NCI-H748 treated with DMSO at 0.1 percent for 48 hours (cell line): ENCODE data around the gene PPP3CA.
A peak's percentile ranks its signal among the peaks of the same experiment; 100 is the strongest.

Experiments
- DNase-seq: peaks from one replicate; lab custom pipeline; 2025; lab: John Stamatoyannopoulos, UW

The PPP3CA gene

GRCh38 chr4:101175896-101176676, 171.2 kb downstream of the PPP3CA start:
- no peak for DNase-seq

- no peak for DNase-seq
Observed at GRCh38 chr4:101174679-101175345, 172.5 kb downstream of the PPP3CA start.

DNA sequence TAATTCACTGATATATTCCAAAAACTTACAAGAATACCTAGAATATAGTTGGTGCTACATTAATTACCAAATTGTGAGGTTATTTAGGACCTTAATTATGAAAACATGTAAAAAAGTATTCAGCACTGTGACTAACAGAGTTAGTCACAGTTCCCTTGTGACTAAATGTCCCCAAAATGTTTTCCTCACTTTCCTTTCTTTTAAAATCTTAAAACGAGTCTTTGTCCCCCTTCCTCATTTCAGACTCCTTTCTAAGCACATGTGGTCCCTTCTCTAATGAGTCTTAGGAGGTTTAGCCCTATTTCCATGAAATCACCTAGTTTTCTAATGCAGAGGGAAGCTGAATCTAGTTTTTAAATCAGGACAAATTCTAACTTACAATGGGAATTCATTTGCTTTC, 175.0 kb downstream of the PPP3CA start:
- no peak for DNase-seq

- no peak for DNase-seq
Observed at GRCh38 chr4:101171747-101172146, 175.6 kb downstream of the PPP3CA start.

DNA sequence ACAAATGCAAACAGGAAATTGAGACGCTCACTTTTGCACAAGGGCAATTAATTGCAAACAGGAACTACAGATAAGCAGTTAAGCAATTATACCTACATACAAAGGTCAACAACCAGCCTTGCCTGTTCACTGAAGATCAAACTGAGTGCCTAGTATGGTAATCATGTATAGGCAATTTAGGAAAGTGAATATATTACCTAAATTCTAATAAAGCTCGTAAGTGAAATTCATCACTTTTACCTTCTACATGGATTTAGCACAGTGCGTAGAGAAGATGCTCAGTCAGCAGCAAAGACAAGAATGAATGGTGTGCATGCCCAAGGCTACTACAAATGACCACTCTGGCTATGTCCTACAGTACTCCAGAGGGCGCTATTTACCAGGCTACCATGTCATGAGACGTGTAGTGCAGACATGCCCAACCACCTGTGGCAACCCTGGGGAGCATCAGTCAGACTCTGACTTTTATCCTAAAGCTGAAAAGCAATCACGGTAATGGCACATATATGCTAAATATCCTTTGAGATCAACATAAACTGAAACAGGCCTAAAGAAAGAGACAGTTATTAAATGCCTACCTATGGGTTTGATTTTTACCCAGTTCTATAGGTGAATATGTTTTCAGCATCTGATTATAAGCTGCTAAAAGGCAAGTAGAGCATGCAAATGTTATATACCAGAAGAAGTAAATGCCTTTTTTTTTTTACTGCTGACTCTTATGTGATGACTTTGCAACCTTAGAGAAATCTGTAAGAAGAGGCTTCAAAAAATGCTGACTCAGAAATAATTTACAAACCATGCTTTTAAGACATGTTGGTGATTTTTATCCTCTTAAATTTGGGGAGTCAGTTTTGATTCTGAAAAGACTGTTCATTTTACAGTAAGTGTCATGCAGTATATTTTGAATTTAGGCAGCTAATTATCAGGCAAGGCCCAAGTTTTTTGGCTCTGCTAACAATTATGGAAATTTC, 178.0 kb downstream of the PPP3CA start:
- DNase-seq: peak; percentile 90

DNA sequence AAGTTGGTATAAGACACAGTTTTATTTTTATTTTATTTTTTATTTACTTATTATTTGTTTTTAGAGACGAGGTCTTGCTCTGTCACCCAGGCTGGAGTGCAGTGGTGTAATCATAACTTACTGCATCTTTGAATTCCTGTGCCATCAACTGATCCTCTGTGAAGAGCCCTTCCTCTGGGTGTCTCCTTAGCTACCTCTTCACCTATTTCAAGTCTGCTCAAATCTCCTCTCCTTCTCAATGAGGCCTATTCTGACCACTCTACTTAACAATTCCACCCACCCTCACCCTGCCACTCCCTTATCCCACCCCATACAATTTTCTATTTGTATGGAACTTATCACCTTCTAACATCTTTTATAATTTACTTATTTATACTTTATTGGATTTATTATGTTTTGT, 183.4 kb downstream of the PPP3CA start:
- DNase-seq: no peak

GRCh38 chr4:101162990-101163380, 184.3 kb downstream of the PPP3CA start:
- DNase-seq: no peak

DNA sequence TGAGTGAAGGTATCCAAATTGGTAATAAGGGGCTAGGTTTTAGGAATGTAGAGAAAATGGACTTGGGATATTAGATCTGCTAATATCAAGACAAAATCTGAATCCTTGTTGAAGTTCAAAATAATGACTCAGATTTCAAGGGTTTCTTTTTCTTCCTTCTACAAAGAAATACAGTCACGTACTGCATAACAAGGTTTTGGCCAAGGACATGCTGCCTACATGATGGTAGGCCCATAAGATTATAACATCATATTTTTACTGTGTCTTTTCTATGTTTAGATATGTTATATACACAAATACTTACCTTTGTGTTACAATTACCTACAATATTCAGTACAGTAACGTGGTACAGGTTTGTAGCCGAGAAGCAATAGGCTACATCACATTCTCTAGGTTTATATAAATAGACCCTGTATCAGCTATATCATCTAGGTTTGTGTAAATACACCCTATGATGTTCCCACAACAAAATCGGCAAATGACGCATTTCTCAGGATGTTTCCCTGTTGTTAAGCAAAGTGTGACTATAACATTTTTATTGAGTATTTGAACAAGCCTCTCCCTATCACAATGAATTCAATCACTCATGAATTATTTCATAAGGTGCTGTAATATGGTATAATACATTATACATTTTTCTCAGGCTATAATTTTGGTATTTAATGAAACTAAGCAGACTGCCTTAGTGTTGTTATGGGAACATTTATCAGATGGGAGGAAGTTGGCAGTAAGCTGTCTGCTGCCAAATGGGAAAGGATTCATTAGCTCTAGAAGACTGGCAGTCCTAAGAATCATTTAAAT, 186.3 kb downstream of the PPP3CA start:
- DNase-seq: no peak

- no peak for DNase-seq
Observed at GRCh38 chr4:101158507-101158906, 188.8 kb downstream of the PPP3CA start.

- DNase-seq: no peak
Observed at GRCh38 chr4:101158134-101158482, 189.2 kb downstream of the PPP3CA start.

GRCh38 chr4:101157415-101158133, 189.8 kb downstream of the PPP3CA start:
- no peak for DNase-seq

DNA sequence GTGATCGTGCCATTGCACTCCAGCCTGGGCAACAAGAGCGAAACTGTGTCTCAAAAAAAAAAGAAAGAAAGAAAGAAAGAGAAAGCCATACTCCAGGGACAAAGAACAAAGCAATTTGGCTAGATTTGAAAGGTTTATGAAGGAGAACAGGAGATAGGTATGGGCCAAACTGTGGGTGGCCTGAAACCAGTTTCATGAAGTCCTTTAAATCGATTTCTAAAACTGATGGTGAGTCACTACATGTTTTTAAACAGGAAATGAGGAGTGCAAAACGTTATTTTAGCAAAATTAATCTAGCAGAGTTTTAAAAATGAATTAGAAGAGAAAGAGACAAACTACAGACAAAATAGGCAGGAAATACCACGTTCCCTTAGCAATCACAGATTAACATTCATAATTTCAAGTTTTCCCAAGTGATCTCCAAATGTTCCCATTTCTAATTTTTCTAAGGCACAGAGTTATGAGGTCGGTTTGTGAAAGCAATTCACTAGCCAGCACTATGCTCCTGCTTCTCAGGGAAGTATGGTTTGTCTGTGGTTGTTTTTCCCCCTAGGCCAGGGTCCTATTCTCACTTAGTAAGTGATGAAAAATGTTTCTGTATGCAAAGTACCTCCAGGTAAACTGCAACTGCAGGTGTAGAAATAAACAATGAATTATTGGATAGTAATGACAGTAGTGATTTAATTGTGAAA, 190.6 kb downstream of the PPP3CA start:
- no peak for DNase-seq

DNA sequence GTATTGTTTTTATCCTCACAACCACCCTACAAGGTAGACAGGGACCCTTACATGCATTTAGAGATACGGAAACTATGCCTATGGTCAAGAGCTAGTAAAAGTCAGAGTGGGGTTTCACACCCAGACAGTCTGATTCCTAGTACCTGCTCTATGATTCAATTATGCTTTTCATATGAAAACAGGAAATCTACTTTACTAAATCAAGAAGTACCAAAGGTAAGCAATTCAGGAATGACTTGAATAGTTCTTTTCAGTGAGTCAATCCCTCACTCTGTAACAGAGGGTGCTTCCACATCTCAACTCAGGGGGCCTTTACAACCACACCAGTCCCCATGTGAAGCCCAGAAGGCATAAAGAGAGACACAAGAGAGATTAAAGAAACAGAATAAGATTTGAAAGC, 191.4 kb downstream of the PPP3CA start:
- no peak for DNase-seq

DNA sequence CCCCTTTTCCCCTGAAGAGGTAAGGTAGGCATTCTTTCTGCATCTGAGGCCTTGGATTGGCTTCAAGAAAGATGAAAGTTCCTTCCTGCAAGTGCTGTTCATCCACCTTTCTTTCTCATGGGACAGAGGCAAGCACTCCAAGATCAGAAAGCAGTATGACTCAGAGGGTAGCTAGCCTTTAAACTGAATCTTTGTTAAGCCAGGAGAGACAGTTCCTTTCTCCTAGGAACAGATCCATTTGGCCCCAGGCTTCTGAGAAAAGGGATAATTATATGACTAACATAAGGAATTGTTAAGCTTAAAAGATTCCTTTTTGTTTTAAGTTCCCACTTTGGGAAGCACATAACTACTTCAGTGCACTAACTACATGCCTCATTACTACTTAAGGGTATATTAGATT, 192.0 kb downstream of the PPP3CA start:
- DNase-seq: no peak

- DNase-seq: no peak
Observed at GRCh38 chr4:101153653-101154052, 193.7 kb downstream of the PPP3CA start.

DNA sequence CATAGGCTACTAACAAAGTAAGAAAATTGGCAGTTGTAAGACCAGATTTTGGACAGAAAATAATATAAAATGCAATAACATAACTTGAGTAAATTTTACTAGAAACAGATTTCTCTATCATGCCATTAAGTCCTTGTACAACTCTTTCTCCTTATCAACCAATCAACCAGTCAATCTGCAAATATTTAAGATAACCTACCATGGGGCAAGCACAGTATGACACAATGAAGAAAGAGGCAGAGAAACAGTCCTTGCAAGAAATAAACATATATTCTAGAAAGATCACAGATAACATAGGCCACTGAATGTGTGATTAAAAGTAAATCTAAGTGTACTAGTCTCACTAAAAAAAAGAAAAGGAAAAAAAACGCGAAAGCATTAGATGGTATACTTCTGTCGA, 194.8 kb downstream of the PPP3CA start:
- DNase-seq: no peak

GRCh38 chr4:101148551-101148950, 198.8 kb downstream of the PPP3CA start:
- no peak for DNase-seq

DNA sequence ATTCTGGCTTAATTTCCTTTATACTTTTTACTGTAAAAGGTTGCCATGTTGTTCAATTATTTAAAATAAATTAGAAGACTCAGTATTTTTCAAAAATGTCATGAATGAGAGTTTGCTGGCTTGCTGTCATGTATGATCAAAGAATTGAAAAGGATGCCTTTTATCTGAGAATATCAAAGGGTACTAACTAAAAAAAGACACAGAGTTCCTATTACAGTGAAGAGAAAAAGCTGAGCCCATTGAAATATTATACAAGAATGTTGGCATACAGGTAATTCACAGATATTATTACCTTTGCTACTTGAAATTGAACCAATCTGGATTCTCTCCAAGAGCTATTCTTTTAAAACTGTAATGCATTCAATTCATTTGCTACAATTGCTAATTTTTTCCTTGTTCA, 200.0 kb downstream of the PPP3CA start:
- no peak for DNase-seq

DNA sequence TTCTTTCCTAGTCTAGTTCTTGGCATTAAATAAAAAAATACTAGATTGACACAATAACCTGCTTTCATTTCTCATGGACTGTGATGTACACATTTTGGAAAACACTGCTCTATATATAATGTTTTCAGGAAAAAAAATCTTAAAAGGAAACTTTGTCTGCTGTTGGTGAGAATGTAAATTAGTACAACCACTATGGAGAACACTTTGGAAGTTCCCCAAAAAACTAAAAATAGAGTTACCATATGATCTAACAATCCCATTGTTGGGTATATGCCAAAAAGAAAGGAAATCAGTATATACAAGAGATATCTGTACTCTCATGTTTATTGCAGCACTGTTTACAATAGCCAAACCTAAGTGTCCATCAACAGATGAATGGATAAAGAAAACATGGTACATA, 202.3 kb downstream of the PPP3CA start:
- no peak for DNase-seq

- no peak for DNase-seq
Observed at GRCh38 chr4:101142259-101142658, 205.1 kb downstream of the PPP3CA start.

GRCh38 chr4:101141855-101142254, 205.5 kb downstream of the PPP3CA start:
- no peak for DNase-seq
